ENCODE measurements around the gene B3GALT4. TPM values are rescaled to one million over a fixed set of nuclear protein-coding genes. Genes with fewer than 3 reads are reported as not detected.

B3GALT4 gene
- total and polyA plus RNA-seq, 2 of the 13 experiments (the other 11 are each of a cell fraction or from before 2014, with no cell fraction given) = 0.04 to 0.27 TPM

GRCh38 chr6:33249732-33250630 lies 26.9 kb upstream of the B3GALT4 start (continued):
- TF ChIP-seq E2F1 (CRISPR knock-in tag; IDR thresholded peaks at IDR 0.05) (0 out of 2 replicates have a peak, but pooled peaks have one; percentile 0), BORCS8-MEF2B (CRISPR knock-in tag; IDR thresholded peaks at IDR 0.05) (peak; percentile 10; the same call in 1 of the 2 replicates), ZNF883 (CRISPR knock-in tag; IDR thresholded peaks at IDR 0.05; ENCODE audit: not compliant biosample characterization) (peak; percentile 30), FUBP1 (CRISPR knock-in tag; IDR thresholded peaks at IDR 0.05; ENCODE audit: borderline replicate concordance) (0 out of 2 replicates have a peak, but pooled peaks have one; percentile 32), NFATC3 (CRISPR knock-in tag; IDR thresholded peaks at IDR 0.05) (0 out of 2 replicates have a peak, but pooled peaks have one; percentile 42), THYN1 (CRISPR knock-in tag; IDR thresholded peaks at IDR 0.05; ENCODE audit: borderline replicate concordance, low read depth) (no peak), TCF12 (IDR thresholded peaks at IDR 0.05) (no peak), TCF12 (CRISPR knock-in tag; IDR thresholded peaks at IDR 0.05) (no peak), SMAD9 (CRISPR knock-in tag; IDR thresholded peaks at IDR 0.05) (0 out of 2 replicates have a peak, but pooled peaks have one; percentile 57), NFYC (CRISPR knock-in tag; IDR thresholded peaks at IDR 0.05) (no peak), ZNF737 (CRISPR knock-in tag; IDR thresholded peaks at IDR 0.05; ENCODE audit: borderline replicate concordance) (0 out of 2 replicates have a peak, but pooled peaks have one; percentile 68), DMAP1 (CRISPR knock-in tag; IDR thresholded peaks at IDR 0.05) (no peak; the same call in 1 of the 2 replicates), RNF2 (conservative IDR thresholded peaks at IDR 0.05; ENCODE audit: low read depth) (no peak; the same call in 1 of the 2 replicates), ZNF547 (CRISPR knock-in tag; IDR thresholded peaks at IDR 0.05) (0 out of 2 replicates have a peak, but pooled peaks have one; percentile 71), KIAA2018 (CRISPR knock-in tag; IDR thresholded peaks at IDR 0.05; ENCODE audit: borderline replicate concordance) (0 out of 2 replicates have a peak, but pooled peaks have one; percentile 39), NONO (IDR thresholded peaks at IDR 0.05) (no peak), NONO (CRISPR knock-in tag; conservative IDR thresholded peaks at IDR 0.05) (peak; percentile 83), SIX4 (CRISPR knock-in tag; IDR thresholded peaks at IDR 0.05) (no peak)
